MCF 10A (cell line): ENCODE results near the gene SNTB2. TPM values are rescaled to one million over a fixed set of nuclear protein-coding genes. Genes with fewer than 3 reads are reported as not detected.
"Not testable (repeated sequence)": the region's sequence is repeated elsewhere in the genome, so short reads cannot be mapped to it uniquely, and the experiment has no call there.

Experiments used
- Bru-seq: library from RNA; stranded (reverse); fragments of 400-500 nt; gene quantifications from one replicate; lab custom pipeline; 2021; lab: Mats Ljungman, UMichigan
- BruChase-seq, 2 experiments: library from RNA; stranded (reverse); fragments of 400-500 nt; gene quantifications; one replicate each; lab custom pipeline; 2021; lab: Mats Ljungman, UMichigan
- BruUV-seq: library from RNA; stranded (reverse); fragments of 400-500 nt; replicated peaks from 2 replicates; lab custom pipeline; 2021; lab: Mats Ljungman, UMichigan
- CTCF ChIA-PET: fragments of 300-600 bp; sonication (Branson Sonifier 250); formaldehyde crosslinking; extraction: SDS; loops from one replicate; lab custom pipeline; 2021; ENCODE audit warnings: antibody characterized with exemption, inconsistent platforms; lab: Yijun Ruan, JAX
- POLR2A ChIA-PET: fragments of 300-600, 350-650 bp; sonication (Branson Sonifier 250); formaldehyde crosslinking; extraction: SDS; loops from one replicate; lab custom pipeline; 2020; ENCODE audit warnings: antibody characterized with exemption, inconsistent platforms; lab: Yijun Ruan, JAX
- DNase-seq: peaks from one replicate; pipeline ENCODE4 v3.0.0-alpha.2; 2018; ENCODE audit not compliant: unreplicated experiment
- H3K27ac Mint-ChIP-seq: one replicate; pipeline ENCODE4 v1.8.0; 2022; ENCODE audit warnings: mild to moderate bottlenecking, low read depth, mixed read lengths; ENCODE audit not compliant: unreplicated experiment
- H3K27me3 Mint-ChIP-seq: one replicate; pipeline ENCODE4 v1.8.0; 2022; ENCODE audit warnings: mixed read lengths; ENCODE audit not compliant: insufficient read depth, unreplicated experiment
- H3K36me3 Mint-ChIP-seq: one replicate; pipeline ENCODE4 v1.8.0; 2022; ENCODE audit warnings: mild to moderate bottlenecking, moderate library complexity, mixed read lengths; ENCODE audit not compliant: insufficient read depth, unreplicated experiment
- H3K4me1 Mint-ChIP-seq: one replicate; pipeline ENCODE4 v1.8.0; 2022; ENCODE audit warnings: mixed read lengths; ENCODE audit not compliant: insufficient read depth, unreplicated experiment
- H3K4me3 Mint-ChIP-seq: one replicate; pipeline ENCODE4 v1.8.0; 2022; ENCODE audit warnings: mild to moderate bottlenecking, moderate library complexity, mixed read lengths; ENCODE audit not compliant: unreplicated experiment
- H3K9me3 Mint-ChIP-seq: one replicate; pipeline ENCODE4 v1.8.0; 2022; ENCODE audit warnings: mixed read lengths; ENCODE audit not compliant: unreplicated experiment
- intact Hi-C: fragments of 100-400 bp; cut with micrococcal nuclease; formaldehyde crosslinking; loops from 2 replicates; pipeline ENCODE4 v1.14.1; 2022
- long read RNA-seq: library from polyadenylated mRNA; stranded (forward); transcript quantifications from one replicate; pipeline ENCODE4 v2.0.0, GENCODE V29; 2022
- total RNA-seq: library from RNA; stranded (reverse); gene quantifications from 2 replicates; pipeline ENCODE4 v1.2.3, GENCODE V29; 2022
- TF ChIP-seq, protein P1 (sequence below): fragments of 200-600 bp; IDR thresholded peaks from one replicate; pipeline ENCODE4 v1.8.0; 2022; ENCODE audit warnings: antibody characterized with exemption, mild to moderate bottlenecking; ENCODE audit not compliant: unreplicated experiment

The SNTB2 gene
- total RNA-seq (20.2 and 20.6 TPM in 2 replicates), Bru-seq, nascent RNA (percentile 59 among the genes with signal in this experiment), BruChase-seq, experiment 1, labeled RNA remaining after a 6-hour chase (percentile 79 among the genes with signal in this experiment), BruChase-seq, experiment 2, labeled RNA remaining after a 2-hour chase (percentile 65 among the genes with signal in this experiment)
- long read RNA-seq, full-length matches to known transcripts, result 5 of 9 reads
- long read RNA-seq, partial matches to known transcripts, result 2 of 9 reads
- long read RNA-seq, other reads (novel, unspliced or antisense), result 2 of 9 reads

GRCh38 chr16:69186642-69187445 is at the start of gene SNTB2:
SNTB2 (plus strand) TSS chr16:69187164; CDS start chr16:69187167, 3 bp downstream.
- Mint-ChIP-seq H3K27me3 (no peaks in the 10 kb centered on the region), H3K4me1 (peaks cover 29% of the 10 kb centered on the region), H3K9me3 (no peaks in the 10 kb centered on the region), H3K36me3 (peaks cover 4% of the 10 kb centered on the region), H3K27ac (peak within 1 kb of the TSS; percentile 17), H3K4me3 (peak within 1 kb of the TSS; percentile 79)
- TF ChIP-seq, protein P1, sequence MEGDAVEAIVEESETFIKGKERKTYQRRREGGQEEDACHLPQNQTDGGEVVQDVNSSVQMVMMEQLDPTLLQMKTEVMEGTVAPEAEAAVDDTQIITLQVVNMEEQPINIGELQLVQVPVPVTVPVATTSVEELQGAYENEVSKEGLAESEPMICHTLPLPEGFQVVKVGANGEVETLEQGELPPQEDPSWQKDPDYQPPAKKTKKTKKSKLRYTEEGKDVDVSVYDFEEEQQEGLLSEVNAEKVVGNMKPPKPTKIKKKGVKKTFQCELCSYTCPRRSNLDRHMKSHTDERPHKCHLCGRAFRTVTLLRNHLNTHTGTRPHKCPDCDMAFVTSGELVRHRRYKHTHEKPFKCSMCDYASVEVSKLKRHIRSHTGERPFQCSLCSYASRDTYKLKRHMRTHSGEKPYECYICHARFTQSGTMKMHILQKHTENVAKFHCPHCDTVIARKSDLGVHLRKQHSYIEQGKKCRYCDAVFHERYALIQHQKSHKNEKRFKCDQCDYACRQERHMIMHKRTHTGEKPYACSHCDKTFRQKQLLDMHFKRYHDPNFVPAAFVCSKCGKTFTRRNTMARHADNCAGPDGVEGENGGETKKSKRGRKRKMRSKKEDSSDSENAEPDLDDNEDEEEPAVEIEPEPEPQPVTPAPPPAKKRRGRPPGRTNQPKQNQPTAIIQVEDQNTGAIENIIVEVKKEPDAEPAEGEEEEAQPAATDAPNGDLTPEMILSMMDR, result no peak
- no TSS peak for BruUV-seq
- POLR2A ChIA-PET, result interaction anchor here (0.5 to 5.3 kb wide), 17 partner anchors 8 to 948 kb away, joined by 3 to 87 read pairs (median 6); partner anchors contain the start of genes CHTF8 and UTP4
- CTCF ChIA-PET, result interaction anchor here (0.6 to 3.3 kb wide), 8 partner anchors 13 to 587 kb away, joined by 3 to 16 read pairs (median 4); no protein-coding TSS in a partner anchor
- peak; percentile 93 for DNase-seq
- intact Hi-C loops, result loop anchor here (1.0 kb wide), 2 partner anchors 37 to 100 kb away; no protein-coding TSS in a partner anchor

GRCh38 chr16:69138608-69139007 is 48.4 kb upstream of the SNTB2 start:
- peaks cover 88% of the 10 kb centered on the region for H3K36me3 Mint-ChIP-seq
- POLR2A ChIA-PET, result no interaction called here
- no peaks in the 10 kb centered on the region for H3K9me3 Mint-ChIP-seq
- DNase-seq, result no peak
- TF ChIP-seq, protein P1, result no peak
- no peak overlapping the region for H3K27ac Mint-ChIP-seq
- intact Hi-C loops, result no loop called here
- CTCF ChIA-PET, result interaction anchor here (0.6 kb wide), 1 partner anchor 14 kb away, joined by 3 read pairs; no protein-coding TSS in a partner anchor
- peaks cover 13% of the 10 kb centered on the region for H3K4me1 Mint-ChIP-seq
- no peak overlapping the region for H3K4me3 Mint-ChIP-seq
- H3K27me3 Mint-ChIP-seq, result no peaks in the 10 kb centered on the region
- no TSS peak for BruUV-seq

DNA sequence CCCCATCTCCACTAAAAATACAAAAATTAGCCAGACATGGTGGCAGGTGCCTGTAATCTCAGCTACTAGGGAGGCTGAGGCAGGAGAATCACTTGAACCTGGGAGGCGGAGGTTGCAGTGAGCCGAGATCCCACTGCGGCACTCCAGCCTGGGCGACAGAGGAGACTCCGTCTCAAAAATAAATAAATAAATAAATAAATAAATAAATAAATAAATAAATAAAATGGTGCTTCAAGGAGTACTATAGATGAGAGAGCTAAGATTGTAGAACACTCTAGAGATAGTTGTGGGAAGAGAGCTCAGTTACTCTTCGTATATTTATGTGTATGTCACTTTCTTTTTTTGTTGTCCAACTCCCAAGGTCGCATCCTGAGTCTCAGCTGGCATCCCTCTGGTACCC is 47.5 kb upstream of the SNTB2 start:
- H3K4me1 Mint-ChIP-seq, H3K27me3 Mint-ChIP-seq, BruUV-seq, H3K27ac Mint-ChIP-seq, H3K4me3 Mint-ChIP-seq, H3K9me3 Mint-ChIP-seq, intact Hi-C loops, DNase-seq, POLR2A ChIA-PET: not testable (repeated sequence)
- CTCF ChIA-PET, result interaction anchor here (0.6 to 2.3 kb wide), 3 partner anchors 11 to 36 kb away, joined by 3 to 9 read pairs (median 3); no protein-coding TSS in a partner anchor
- H3K36me3 Mint-ChIP-seq, result peaks cover 95% of the 10 kb centered on the region

DNA sequence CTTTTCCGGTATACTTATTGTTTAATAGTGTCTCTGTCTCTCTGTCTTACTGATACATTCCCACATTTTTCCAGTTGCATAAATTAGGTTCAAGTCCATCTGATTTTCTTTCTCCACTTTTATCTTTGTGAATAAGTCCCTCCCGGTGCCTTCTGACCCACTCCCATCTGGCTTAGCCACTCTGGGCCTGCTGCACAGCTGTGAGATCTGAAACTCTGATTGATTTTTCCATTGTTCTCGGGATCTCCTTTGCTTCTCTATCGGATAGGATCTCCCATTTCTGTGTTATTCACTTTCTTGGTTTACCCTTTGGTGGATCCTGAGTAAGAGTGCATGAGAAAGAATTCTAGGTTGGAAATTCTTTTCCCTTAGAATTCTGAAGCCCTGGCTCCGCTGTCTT is 46.0 kb upstream of the SNTB2 start:
- Mint-ChIP-seq H3K36me3 (peaks cover 91% of the 10 kb centered on the region), H3K4me1 (no peaks in the 10 kb centered on the region), H3K9me3 (no peaks in the 10 kb centered on the region), H3K4me3 (no peak overlapping the region), H3K27ac (no peak overlapping the region), H3K27me3 (no peaks in the 10 kb centered on the region)
- ChIA-PET POLR2A (interaction anchor here (0.8 kb wide), 1 partner anchor 69 kb away, joined by 3 read pairs; no protein-coding TSS in a partner anchor), CTCF (interaction anchor here (2.3 kb wide), 1 partner anchor 10 kb away, joined by 9 read pairs; no protein-coding TSS in a partner anchor)
- TF ChIP-seq, protein P1, result no peak
- BruUV-seq, result no TSS peak
- DNase-seq, result no peak
- intact Hi-C loops, result no loop called here
